Measurements from ENCODE around the gene IRF2BP2. TPM values are rescaled to one million over a fixed set of nuclear protein-coding genes. Genes with fewer than 3 reads are reported as not detected.
A peak's percentile ranks its signal among the peaks of the same experiment; 100 is the strongest.

Gene IRF2BP2
- total and polyA plus RNA-seq, 4 experiments from 2014 or later, result 23.9 to 164 (median 103) TPM

DNA sequence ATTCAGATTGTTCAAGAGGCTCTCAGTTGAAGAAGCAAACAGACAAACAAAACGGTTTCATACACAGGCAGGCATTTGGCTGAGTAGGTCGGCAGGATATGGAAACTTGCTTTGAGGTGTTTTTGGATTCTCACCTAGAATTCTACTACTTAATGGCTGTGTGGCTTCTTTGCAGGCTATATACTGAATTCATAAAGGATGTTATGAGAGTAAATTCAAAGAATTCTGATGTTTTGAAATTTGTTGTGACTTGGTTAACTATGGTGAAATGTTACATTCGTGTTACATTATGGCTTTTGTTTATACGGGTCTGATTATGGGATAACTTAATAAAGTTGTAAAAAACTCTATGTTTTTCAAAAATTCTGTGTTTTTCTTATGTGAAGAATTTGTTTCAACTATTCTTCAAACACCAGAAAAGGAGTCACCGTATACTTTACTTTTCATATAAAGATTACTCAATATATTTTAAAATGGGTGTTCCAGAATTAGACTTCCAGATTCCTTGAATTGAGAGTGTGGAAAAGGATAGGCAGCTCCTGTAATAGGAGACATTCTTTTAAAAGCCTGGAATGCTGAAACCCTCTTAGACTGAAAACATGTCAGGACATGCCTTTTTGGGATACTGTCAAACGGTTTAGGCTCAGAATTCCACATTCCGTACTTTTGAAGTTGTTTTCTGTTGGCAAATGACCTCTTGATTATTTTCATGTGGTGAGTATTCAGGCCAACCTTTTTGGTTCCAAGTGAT, 8.2 kb upstream of the IRF2BP2 start:
- H3K9me3 ChIP-seq (ENCODE audit: control insufficient read depth in 1 of 2, low read length in 2 of 2), result no peaks in the 10 kb centered on the region
- peaks cover 13% of the 10 kb centered on the region for H3K4me1 ChIP-seq (ENCODE audit: insufficient read depth, low read length)
- Mint-ChIP-seq H3K36me3 (no peaks in the 10 kb centered on the region), H3K9me3 (no peaks in the 10 kb centered on the region), H3K27ac (no peak overlapping the region), H3K4me1 (peaks cover 7 to 10% (median 8%) of the 10 kb centered on the region in 4 donors), H3K27me3 (no peaks in the 10 kb centered on the region), H3K4me3 (no peak overlapping the region)
- ChIA-PET POLR2A (ENCODE audit: partially characterized antibody) (no interaction called here), CTCF (ENCODE audit: partially characterized antibody) (no interaction called here)
- H3K27ac ChIP-seq (ENCODE audit: low read depth, low read length), result no peak overlapping the region
- H3K36me3 ChIP-seq (ENCODE audit: insufficient read depth, low read length), result no peaks in the 10 kb centered on the region
- intact Hi-C loops (cut with micrococcal nuclease), result no loop called here
- no peaks in the 10 kb centered on the region for H3K27me3 ChIP-seq (ENCODE audit: insufficient read depth, low read length)
- no peak overlapping the region for H3K4me3 ChIP-seq (ENCODE audit: low read length in 2 of 2)
- DNase-seq, result no peak

DNA sequence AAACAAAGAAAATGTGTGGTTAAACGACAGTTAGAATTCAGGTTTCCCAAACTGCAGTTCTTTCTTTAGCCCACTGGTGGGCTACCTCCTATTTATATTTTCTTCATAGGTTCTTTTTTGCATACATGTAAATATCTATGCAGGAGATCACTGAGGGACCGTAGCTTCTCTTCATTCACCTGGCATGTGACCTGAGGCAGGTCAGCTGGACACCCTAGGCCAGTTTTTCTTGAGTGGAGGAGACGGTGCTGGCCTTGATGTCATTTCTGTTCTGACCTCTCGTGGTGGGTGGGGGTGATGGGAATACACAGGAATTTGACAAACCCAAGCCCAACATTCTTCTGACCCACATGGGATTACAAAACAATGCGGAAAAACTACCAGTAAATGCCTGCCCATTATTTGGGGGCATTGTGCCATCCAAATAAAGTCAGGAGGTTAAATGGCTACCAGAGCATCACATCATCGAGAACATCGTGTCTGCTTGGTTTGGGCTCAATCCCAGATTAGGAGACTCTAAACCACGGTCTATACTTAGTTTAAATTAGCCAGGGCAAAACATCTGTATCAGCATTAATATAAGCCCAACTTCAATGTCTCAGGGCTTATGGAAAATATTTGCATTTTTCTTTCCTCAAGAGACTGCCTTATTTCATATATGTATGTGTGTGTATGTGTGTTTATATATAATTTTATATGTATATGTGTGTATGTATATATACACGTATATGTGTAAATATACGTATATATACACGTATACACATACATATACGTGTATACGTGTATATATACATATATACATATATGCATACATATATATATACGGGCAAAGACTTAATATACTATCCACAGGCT, 7.4 kb upstream of the IRF2BP2 start:
- H3K4me3 ChIP-seq (ENCODE audit: low read length in 2 of 2), result no peak overlapping the region
- CTCF ChIA-PET (ENCODE audit: partially characterized antibody), result no interaction called here
- no peaks in the 10 kb centered on the region for H3K27me3 ChIP-seq (ENCODE audit: insufficient read depth, low read length)
- no peaks in the 10 kb centered on the region for H3K9me3 Mint-ChIP-seq
- peaks cover 21% of the 10 kb centered on the region for H3K4me1 ChIP-seq (ENCODE audit: insufficient read depth, low read length)
- no peaks in the 10 kb centered on the region for H3K9me3 ChIP-seq (ENCODE audit: control insufficient read depth in 1 of 2, low read length in 2 of 2)
- POLR2A ChIA-PET (ENCODE audit: partially characterized antibody), result interaction anchor here (1.2 kb wide), 1 partner anchor 18 kb away, joined by 3 read pairs; no protein-coding TSS in a partner anchor
- H3K36me3 ChIP-seq (ENCODE audit: insufficient read depth, low read length), result no peaks in the 10 kb centered on the region
- no peak for DNase-seq
- peaks cover 14 to 18% (median 16%) of the 10 kb centered on the region in 4 donors for H3K4me1 Mint-ChIP-seq
- no peak overlapping the region for H3K4me3 Mint-ChIP-seq
- no peaks in the 10 kb centered on the region for H3K36me3 Mint-ChIP-seq
- H3K27ac Mint-ChIP-seq, result peak overlapping the region in 1 of 7 donors; percentile 16
- H3K27ac ChIP-seq (ENCODE audit: low read depth, low read length), result no peak overlapping the region
- H3K27me3 Mint-ChIP-seq, result no peaks in the 10 kb centered on the region
- intact Hi-C loops (cut with micrococcal nuclease), result no loop called here

DNA sequence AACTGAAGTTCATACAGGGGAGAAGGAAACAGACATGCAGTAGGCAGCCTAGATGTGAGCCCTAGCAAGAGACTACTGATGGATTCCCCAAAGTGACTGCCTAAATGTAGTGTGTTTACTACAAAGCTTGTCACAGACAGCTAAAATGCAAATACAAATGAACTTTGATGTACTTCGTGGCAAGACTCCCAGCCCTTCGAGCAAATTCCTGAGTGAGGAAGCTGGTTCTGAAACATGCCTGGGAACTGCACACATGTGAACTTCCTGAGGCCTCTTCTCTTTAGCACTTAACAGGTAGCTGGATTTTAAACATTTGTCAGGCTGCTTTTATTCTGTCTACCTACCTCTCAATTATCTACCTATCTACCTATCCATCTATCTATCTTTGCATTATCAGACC, 6.7 kb upstream of the IRF2BP2 start:
- intact Hi-C loops (cut with micrococcal nuclease), result no loop called here
- POLR2A ChIA-PET (ENCODE audit: partially characterized antibody), result interaction anchor here (0.6 to 1.2 kb wide), 2 partner anchors 17 to 100 kb away, joined by 3 read pairs; no protein-coding TSS in a partner anchor

DNA sequence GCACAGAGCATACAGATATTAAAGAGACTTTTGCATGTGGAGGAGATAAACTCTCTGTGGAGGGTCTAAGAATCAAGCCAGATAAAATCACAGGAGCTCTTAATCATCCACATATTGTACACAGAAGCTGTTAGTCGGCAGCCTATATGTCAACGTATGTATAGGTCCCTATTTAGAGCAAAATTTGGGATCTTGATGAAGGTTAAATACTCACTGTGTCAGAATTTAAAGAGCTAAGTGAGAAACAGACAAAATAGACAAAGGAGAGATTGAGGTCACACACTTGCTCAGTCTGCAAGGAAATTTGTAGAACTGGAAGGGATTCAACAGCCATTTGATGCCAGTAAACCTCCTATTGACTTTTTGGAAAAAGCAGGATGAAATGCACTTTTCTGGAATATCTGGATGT, 4.1 kb upstream of the IRF2BP2 start:
- CTCF ChIA-PET (ENCODE audit: partially characterized antibody), result interaction anchor here (1.1 to 6.5 kb wide), 9 partner anchors 8 to 470 kb away, joined by 3 to 78 read pairs (median 6); no protein-coding TSS in a partner anchor
- H3K9me3 Mint-ChIP-seq, result peaks cover 0 to 5% (median 0%) of the 10 kb centered on the region in 8 donors
- peaks cover 0 to 2% of the 10 kb centered on the region in 2 donors for H3K27me3 Mint-ChIP-seq
- peaks cover 32% of the 10 kb centered on the region for H3K4me1 ChIP-seq (ENCODE audit: insufficient read depth, low read length)
- H3K36me3 ChIP-seq (ENCODE audit: insufficient read depth, low read length), result no peaks in the 10 kb centered on the region
- no peaks in the 10 kb centered on the region for H3K27me3 ChIP-seq (ENCODE audit: insufficient read depth, low read length)
- peaks cover 3 to 9% of the 10 kb centered on the region in 2 donors for H3K36me3 Mint-ChIP-seq
- H3K4me3 ChIP-seq (ENCODE audit: low read length in 2 of 2), result no peak overlapping the region
- H3K9me3 ChIP-seq (ENCODE audit: control insufficient read depth in 1 of 2, low read length in 2 of 2), result no peaks in the 10 kb centered on the region
- no peak overlapping the region for H3K27ac ChIP-seq (ENCODE audit: low read depth, low read length)
- H3K4me1 Mint-ChIP-seq, result peaks cover 25 to 37% (median 31%) of the 10 kb centered on the region in 4 donors
- H3K27ac Mint-ChIP-seq, result peak overlapping the region; percentile 68 to 100 (median 88)
- no peak for DNase-seq
- peak overlapping the region in 2 of 8 donors; percentile 43 to 55 for H3K4me3 Mint-ChIP-seq
- intact Hi-C loops (cut with micrococcal nuclease), result loop anchor here (5.0 kb wide), 1 partner anchor 1253 kb away; the partner anchor contains the start of gene LYST
- POLR2A ChIA-PET (ENCODE audit: partially characterized antibody), result interaction anchor here (1.2 to 7.8 kb wide), 5 partner anchors 10 to 110 kb away, joined by 4 to 312 read pairs (median 30); no protein-coding TSS in a partner anchor

More for the DNA sequence above, 6.7 kb upstream of the IRF2BP2 start:
- Mint-ChIP-seq H3K9me3 (no peaks in the 10 kb centered on the region), H3K4me3 (no peak overlapping the region), H3K36me3 (no peaks in the 10 kb centered on the region), H3K4me1 (peaks cover 20 to 25% (median 24%) of the 10 kb centered on the region in 4 donors), H3K27me3 (no peaks in the 10 kb centered on the region), H3K27ac (peak overlapping the region in 2 of 7 donors; percentile 16 to 42)
- DNase-seq, result no peak
- Histone ChIP-seq H3K27ac (ENCODE audit: low read depth, low read length) (no peak overlapping the region), H3K4me1 (ENCODE audit: insufficient read depth, low read length) (peaks cover 28% of the 10 kb centered on the region), H3K27me3 (ENCODE audit: insufficient read depth, low read length) (no peaks in the 10 kb centered on the region), H3K9me3 (ENCODE audit: control insufficient read depth in 1 of 2, low read length in 2 of 2) (no peaks in the 10 kb centered on the region), H3K4me3 (ENCODE audit: low read length in 2 of 2) (no peak overlapping the region), H3K36me3 (ENCODE audit: insufficient read depth, low read length) (no peaks in the 10 kb centered on the region)
- CTCF ChIA-PET (ENCODE audit: partially characterized antibody), result no interaction called here

DNA sequence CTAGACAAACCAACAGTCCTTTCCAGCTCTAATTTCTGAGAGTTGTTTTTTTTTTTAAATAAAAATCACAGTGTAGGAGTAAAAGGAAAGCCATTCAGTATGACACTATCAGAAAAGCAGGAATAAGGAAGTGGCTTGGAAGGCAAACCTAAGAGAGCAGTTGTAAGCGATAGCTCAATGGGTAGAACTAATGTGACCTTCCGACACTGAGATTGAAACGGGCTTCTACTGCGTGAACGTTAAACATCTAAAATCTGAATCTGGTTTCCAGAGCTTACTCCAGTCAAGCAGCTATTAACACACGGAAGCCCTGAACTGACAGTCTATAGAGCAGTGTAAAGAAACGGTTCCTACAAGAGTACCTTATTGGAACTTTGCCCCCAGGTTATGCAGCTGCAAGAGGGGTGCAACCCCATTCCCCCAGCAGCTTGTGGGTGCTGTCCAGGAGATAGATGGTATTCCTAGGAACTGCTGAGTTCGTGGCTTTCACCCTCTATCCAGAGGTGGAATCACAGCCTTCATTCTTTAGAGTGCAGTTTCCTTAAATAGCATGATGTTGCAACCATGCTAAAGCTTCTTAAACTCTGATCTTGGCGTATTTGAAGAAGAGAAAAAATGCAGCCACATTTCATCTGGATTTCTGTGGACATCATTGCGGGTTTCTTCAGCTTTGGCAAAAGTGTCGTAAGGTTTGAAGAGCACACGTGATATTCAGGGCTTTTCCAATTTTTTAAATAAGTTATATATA, 3.3 kb upstream of the IRF2BP2 start:
- H3K27ac ChIP-seq (ENCODE audit: low read depth, low read length), result peak overlapping the region; percentile 92
- Mint-ChIP-seq H3K4me3 (peak overlapping the region; percentile 89 to 94 (median 94)), H3K36me3 (peaks cover 4 to 10% of the 10 kb centered on the region in 2 donors), H3K27ac (peak overlapping the region; percentile 99 to 100 (median 100)), H3K4me1 (peaks cover 25 to 38% (median 31%) of the 10 kb centered on the region in 4 donors), H3K27me3 (peaks cover 0 to 3% of the 10 kb centered on the region in 2 donors), H3K9me3 (peaks cover 0 to 6% (median 0%) of the 10 kb centered on the region in 8 donors)
- H3K27me3 ChIP-seq (ENCODE audit: insufficient read depth, low read length), result no peaks in the 10 kb centered on the region
- H3K9me3 ChIP-seq (ENCODE audit: control insufficient read depth in 1 of 2, low read length in 2 of 2), result no peaks in the 10 kb centered on the region
- no peak for DNase-seq
- intact Hi-C loops (cut with micrococcal nuclease), result loop anchor here (5.0 kb wide), 1 partner anchor 1254 kb away; the partner anchor contains the start of gene LYST
- peak overlapping the region; percentile 4 to 72 for H3K4me3 ChIP-seq (ENCODE audit: low read length in 2 of 2)
- CTCF ChIA-PET (ENCODE audit: partially characterized antibody), result interaction anchor here (0.9 to 6.5 kb wide), 16 partner anchors 9 to 489 kb away, joined by 3 to 78 read pairs (median 6); no protein-coding TSS in a partner anchor
- POLR2A ChIA-PET (ENCODE audit: partially characterized antibody), result interaction anchor here (0.7 to 7.8 kb wide), 17 partner anchors 9 to 470 kb away, joined by 3 to 312 read pairs (median 27); partner anchors contain the start of gene TARBP1
- H3K36me3 ChIP-seq (ENCODE audit: insufficient read depth, low read length), result no peaks in the 10 kb centered on the region
- peaks cover 32% of the 10 kb centered on the region for H3K4me1 ChIP-seq (ENCODE audit: insufficient read depth, low read length)

DNA sequence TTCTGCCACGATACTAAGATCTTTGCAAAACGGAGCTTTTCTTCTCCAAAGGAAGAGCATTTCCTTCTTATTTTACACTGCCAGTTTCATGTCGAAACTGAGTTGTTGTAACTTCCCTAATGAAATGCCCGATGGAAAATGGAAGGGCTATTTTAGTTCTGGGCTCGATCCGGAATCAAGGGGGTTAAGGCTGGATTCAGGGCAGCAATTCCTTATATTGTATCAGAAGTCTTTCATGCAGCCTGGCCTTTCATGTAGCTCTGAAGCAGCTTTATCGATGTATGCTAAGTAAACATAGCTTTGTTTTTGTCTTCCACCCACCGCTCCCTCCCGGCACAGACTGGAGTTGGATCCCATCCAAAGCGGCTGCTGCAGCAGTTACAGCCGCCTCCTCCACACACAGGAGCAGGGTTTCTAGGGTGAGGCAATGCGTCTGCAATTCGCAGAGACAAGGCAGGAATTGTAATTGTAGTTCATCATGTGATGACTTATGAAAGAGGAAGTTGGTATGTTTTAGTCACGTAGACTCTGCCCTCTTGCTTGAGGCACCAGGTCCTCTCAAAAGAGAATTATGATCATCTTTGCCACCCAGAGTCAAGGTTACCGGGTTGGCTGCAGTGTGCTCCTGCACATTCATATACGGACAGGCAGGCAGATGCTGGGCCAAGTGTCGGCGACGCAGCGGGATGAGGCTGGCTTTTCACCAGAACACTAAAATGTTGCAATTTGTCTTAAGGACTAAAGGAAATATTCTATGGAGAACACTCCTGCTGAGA, 2.6 kb upstream of the IRF2BP2 start:
- Mint-ChIP-seq H3K36me3 (peaks cover 11 to 17% of the 10 kb centered on the region in 2 donors), H3K27me3 (peaks cover 0 to 6% of the 10 kb centered on the region in 2 donors), H3K4me3 (peak overlapping the region; percentile 89 to 94 (median 94)), H3K27ac (peak overlapping the region; percentile 99 to 100 (median 100)), H3K4me1 (peaks cover 28 to 45% (median 35%) of the 10 kb centered on the region in 4 donors), H3K9me3 (peaks cover 0 to 10% (median 0%) of the 10 kb centered on the region in 8 donors)
- ChIA-PET POLR2A (ENCODE audit: partially characterized antibody) (interaction anchor here (0.6 to 7.8 kb wide), 34 partner anchors 8 to 548 kb away, joined by 3 to 312 read pairs (median 7); partner anchors contain the start of genes RBM34, TARBP1 and TOMM20), CTCF (ENCODE audit: partially characterized antibody) (interaction anchor here (0.7 to 6.5 kb wide), 20 partner anchors 8 to 490 kb away, joined by 3 to 78 read pairs (median 5); no protein-coding TSS in a partner anchor)
- peak; percentile 79 to 95 (median 83) for DNase-seq
- no peaks in the 10 kb centered on the region for H3K9me3 ChIP-seq (ENCODE audit: control insufficient read depth in 1 of 2, low read length in 2 of 2)
- no peaks in the 10 kb centered on the region for H3K27me3 ChIP-seq (ENCODE audit: insufficient read depth, low read length)
- peaks cover 3% of the 10 kb centered on the region for H3K36me3 ChIP-seq (ENCODE audit: insufficient read depth, low read length)
- peak overlapping the region; percentile 59 to 72 for H3K4me3 ChIP-seq (ENCODE audit: low read length in 2 of 2)
- H3K4me1 ChIP-seq (ENCODE audit: insufficient read depth, low read length), result peaks cover 35% of the 10 kb centered on the region
- intact Hi-C loops (cut with micrococcal nuclease), result loop anchor here (1.0 to 5.0 kb wide), 2 partner anchors 79 to 1255 kb away; partner anchors contain the start of gene LYST
- peak overlapping the region; percentile 92 for H3K27ac ChIP-seq (ENCODE audit: low read depth, low read length)

All from CD4-positive, alpha-beta memory T cell (primary cell).